Stimulated activated CD8-positive, alpha-beta memory T cell treated with anti-CD3 and anti-CD28 coated beads, Interleukin-2, amount 100 ng/mL, for 1 hour (primary cell): ENCODE data around the gene DISC1.

Source experiments
- DNase-seq, 2 donors: peaks; one replicate each; pipeline ENCODE4 v3.0.0-alpha.2; 2020; ENCODE audit warnings: low read depth in 2 of 2

Gene DISC1

DNA sequence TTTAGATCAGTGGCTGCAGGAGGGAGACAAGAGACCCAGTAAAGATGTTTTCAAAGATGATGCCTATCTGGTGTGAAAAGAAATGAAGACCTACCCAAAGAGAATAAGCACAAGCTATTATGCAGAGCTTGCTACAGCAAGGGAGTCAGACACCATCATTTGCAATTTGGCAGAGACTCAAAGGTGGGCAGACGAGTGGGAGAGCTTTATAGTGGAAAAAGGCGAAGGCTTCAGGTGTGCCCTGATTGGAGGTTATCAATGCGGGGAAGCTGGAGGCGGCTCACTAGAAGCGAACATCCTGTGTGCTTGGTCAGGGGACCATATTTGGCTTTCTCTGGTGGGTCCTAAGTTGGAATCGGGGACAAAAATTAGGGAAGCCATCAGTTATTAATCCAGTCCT, 183.8 kb downstream of the DISC1 start:
- no peak for DNase-seq

GRCh38 chr1:231814021-231814420, 187.4 kb downstream of the DISC1 start:
- DNase-seq = no peak

GRCh38 chr1:231814521-231814920, 187.9 kb downstream of the DISC1 start:
- DNase-seq = no peak

GRCh38 chr1:231817801-231818200, 191.2 kb downstream of the DISC1 start:
- DNase-seq = no peak

DNA sequence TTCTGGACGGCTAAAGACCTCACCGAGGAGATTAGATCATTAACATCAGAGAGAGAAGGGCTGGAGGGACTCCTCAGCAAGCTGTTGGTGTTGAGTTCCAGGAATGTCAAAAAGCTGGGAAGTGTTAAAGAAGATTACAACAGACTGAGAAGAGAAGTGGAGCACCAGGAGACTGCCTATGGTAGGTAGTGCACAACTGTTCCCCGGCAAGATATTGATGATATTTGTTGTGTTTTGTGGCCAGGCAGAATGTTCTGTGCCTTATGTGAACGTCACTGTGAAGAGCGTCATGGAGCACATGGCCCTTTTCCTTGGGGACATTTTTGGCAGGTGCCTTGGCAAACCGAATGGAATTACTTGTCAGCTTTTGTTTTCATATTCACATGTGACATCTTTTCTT, 191.7 kb downstream of the DISC1 start:
- DNase-seq = no peak

- no peak for DNase-seq
Observed at GRCh38 chr1:231821281-231821680, 194.7 kb downstream of the DISC1 start.

- DNase-seq = no peak
Observed at GRCh38 chr1:231822041-231822440, 195.5 kb downstream of the DISC1 start.

GRCh38 chr1:231826566-231826965, 200.0 kb downstream of the DISC1 start:
- no peak for DNase-seq

GRCh38 chr1:231827337-231828105, 200.9 kb downstream of the DISC1 start:
- no peak for DNase-seq

GRCh38 chr1:231828182-231828920, 201.8 kb downstream of the DISC1 start:
- no peak for DNase-seq

DNA sequence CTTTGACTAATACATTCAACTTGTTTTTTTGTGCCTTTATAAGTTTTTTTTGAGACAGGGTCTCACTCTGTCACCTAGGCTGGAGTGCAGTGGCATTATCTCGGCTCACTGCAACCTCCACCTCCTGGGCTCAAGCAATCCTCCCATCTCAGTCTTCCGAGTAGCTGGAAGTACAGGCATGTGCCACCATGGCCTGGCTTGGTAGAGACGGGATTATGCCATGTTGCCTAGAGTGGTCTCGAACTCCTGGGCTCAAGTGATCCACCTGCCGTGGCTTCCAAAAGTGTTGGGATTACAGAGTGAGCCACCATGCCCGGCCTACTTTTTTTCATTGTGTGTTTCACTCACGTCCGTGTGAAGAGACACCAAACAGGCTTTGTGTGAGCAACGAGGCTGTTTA, 202.7 kb downstream of the DISC1 start:
- DNase-seq = no peak

GRCh38 chr1:231836227-231836893, 209.8 kb downstream of the DISC1 start:
- no peak for DNase-seq

DNA sequence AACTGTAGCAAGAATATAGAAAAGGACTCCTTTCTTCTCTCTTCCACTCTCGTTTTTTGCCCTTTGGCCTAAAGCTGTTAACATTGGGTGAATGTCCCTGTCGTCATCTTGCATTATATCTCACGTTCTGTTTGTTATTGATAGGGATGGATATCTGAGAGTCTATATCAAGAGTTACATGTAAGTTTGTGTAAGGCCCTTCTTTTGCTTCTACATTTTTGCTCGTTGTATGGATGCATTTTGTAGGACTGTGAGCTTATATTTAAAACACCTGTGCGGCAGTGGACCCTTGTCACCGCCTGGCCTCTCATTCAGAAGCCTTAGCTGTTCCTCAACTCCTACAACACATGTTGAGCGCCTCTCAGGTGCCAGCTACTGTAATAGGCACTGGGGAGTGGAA, 211.9 kb downstream of the DISC1 start:
- DNase-seq = no peak

- DNase-seq = no peak
Observed at GRCh38 chr1:231839999-231840398, 213.4 kb downstream of the DISC1 start.

GRCh38 chr1:231841616-231842344, 215.2 kb downstream of the DISC1 start:
- no peak for DNase-seq

GRCh38 chr1:231842441-231842840, 215.9 kb downstream of the DISC1 start:
- DNase-seq = no peak

GRCh38 chr1:231844986-231845502, 218.5 kb downstream of the DISC1 start:
- DNase-seq = no peak

- DNase-seq = no peak
Observed at GRCh38 chr1:231847612-231848397, 221.2 kb downstream of the DISC1 start.

GRCh38 chr1:231849981-231850380, 223.4 kb downstream of the DISC1 start:
- DNase-seq = no peak

DNA sequence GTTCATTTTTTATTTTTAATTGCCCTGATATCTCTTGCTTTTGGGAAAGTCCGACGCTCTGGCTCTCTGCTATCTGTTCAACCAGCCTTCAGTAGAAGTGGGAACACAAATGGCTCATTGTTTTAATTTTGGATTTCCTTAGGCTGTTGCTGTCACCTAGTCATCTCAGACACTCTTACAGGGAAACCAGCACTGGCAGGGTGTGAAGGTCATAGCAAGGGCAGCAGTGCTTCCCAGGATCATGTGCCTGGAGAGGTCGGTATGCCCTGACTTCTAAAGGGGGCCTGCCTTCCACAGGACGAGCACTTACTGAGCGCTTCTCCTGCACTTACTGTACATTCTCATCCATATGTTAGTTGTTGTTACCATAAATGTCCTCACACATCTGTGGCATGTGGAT, 224.2 kb downstream of the DISC1 start:
- no peak for DNase-seq

GRCh38 chr1:231853588-231854207, 227.1 kb downstream of the DISC1 start:
- no peak for DNase-seq
